ENCODE data around the gene PTPRT. TPM values are rescaled to one million over a fixed set of nuclear protein-coding genes. Genes with fewer than 3 reads are reported as not detected.

PTPRT gene
- total and polyA plus RNA-seq, 2 of the 13 experiments (the other 11 are each of a cell fraction or from before 2014, with no cell fraction given) = under 0.01 to 0.09 TPM

- TF ChIP-seq, protein P1, sequence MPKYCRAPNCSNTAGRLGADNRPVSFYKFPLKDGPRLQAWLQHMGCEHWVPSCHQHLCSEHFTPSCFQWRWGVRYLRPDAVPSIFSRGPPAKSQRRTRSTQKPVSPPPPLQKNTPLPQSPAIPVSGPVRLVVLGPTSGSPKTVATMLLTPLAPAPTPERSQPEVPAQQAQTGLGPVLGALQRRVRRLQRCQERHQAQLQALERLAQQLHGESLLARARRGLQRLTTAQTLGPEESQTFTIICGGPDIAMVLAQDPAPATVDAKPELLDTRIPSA (CRISPR knock-in tag; IDR thresholded peaks at IDR 0.05; ENCODE audit: borderline replicate concordance) = no peak
- TF ChIP-seq NRL (CRISPR knock-in tag; IDR thresholded peaks at IDR 0.05; ENCODE audit: borderline replicate concordance) = no peak
- no peak for TF ChIP-seq FOXK2 (IDR thresholded peaks at IDR 0.05)
Observed at GRCh38 chr20:42441196-42441863, 748.4 kb downstream of the PTPRT start (continued).

GRCh38 chr20:42435230-42435629 is 754.5 kb downstream of the PTPRT start:
- H3K4me2 ChIP-seq (ENCODE audit: low read depth, low read length) = no peak overlapping the region
- no peak overlapping the region for H3K9ac ChIP-seq (ENCODE audit: insufficient read depth, low read depth, low read length)
- FAIRE-seq (no peak), ATAC-seq (no peak), DNase-seq (ENCODE audit: low spot score) (no peak)
- ChIA-PET CTCF (ENCODE audit: low intra/inter-chr PET ratio, low total read pairs) (no interaction called here), POLR2A (no interaction called here)
- TF ChIP-seq, protein P2, sequence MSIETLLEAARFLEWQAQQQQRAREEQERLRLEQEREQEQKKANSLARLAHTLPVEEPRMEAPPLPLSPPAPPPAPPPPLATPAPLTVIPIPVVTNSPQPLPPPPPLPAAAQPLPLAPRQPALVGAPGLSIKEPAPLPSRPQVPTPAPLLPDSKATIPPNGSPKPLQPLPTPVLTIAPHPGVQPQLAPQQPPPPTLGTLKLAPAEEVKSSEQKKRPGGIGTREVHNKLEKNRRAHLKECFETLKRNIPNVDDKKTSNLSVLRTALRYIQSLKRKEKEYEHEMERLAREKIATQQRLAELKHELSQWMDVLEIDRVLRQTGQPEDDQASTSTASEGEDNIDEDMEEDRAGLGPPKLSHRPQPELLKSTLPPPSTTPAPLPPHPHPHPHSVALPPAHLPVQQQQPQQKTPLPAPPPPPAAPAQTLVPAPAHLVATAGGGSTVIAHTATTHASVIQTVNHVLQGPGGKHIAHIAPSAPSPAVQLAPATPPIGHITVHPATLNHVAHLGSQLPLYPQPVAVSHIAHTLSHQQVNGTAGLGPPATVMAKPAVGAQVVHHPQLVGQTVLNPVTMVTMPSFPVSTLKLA (IDR thresholded peaks at IDR 0.05) = no peak
- TF ChIP-seq, protein P3, sequence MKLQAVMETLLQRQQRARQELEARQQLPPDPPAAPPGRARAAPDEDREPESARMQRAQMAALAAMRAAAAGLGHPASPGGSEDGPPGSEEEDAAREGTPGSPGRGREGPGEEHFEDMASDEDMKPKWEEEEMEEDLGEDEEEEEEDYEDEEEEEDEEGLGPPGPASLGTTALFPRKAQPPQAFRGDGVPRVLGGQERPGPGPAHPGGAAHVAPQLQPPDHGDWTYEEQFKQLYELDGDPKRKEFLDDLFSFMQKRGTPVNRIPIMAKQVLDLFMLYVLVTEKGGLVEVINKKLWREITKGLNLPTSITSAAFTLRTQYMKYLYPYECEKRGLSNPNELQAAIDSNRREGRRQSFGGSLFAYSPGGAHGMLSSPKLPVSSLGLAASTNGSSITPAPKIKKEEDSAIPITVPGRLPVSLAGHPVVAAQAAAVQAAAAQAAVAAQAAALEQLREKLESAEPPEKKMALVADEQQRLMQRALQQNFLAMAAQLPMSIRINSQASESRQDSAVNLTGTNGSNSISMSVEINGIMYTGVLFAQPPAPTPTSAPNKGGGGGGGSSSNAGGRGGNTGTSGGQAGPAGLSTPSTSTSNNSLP (IDR thresholded peaks at IDR 0.05; ENCODE audit: low read depth, low read length) = no peak
- no peak for TF ChIP-seq STAT6 (CRISPR knock-in tag; IDR thresholded peaks at IDR 0.05; ENCODE audit: borderline replicate concordance)
- TF ChIP-seq HBP1 (CRISPR knock-in tag; IDR thresholded peaks at IDR 0.05; ENCODE audit: low read depth) = no peak
- no peak for TF ChIP-seq ZNF343 (CRISPR knock-in tag; IDR thresholded peaks at IDR 0.05)
- TF ChIP-seq MBNL3 (CRISPR knock-in tag; conservative IDR thresholded peaks at IDR 0.05) = no peak
- H3K4me3 ChIP-seq (replicated peaks in 1 of 3; ENCODE audit: insufficient read depth in 1 of 3, low read depth in 2 of 3, low read length in 3 of 3) = no peak overlapping the region
- peaks cover 21% of the 10 kb centered on the region for H3K9me3 ChIP-seq (ENCODE audit: low read length)
- no peaks in the 10 kb centered on the region for H3K36me3 ChIP-seq (replicated peaks in 1 of 2; ENCODE audit: control insufficient read depth in 1 of 2, insufficient read depth in 2 of 2, low read length in 2 of 2)
- in situ Hi-C loops (cut with HindIII; ENCODE audit: extremely low pct_ligation_motif_present, low pct_unique_long_range_greater_than_20kb) (no loop called here), intact Hi-C loops (cut with micrococcal nuclease; ENCODE audit: unreplicated experiment) (no loop called here)
- H2AFZ ChIP-seq (ENCODE audit: low read length) = no peak overlapping the region
- BruUV-seq (replicated peaks) = no TSS peak
- no peak overlapping the region for H3K27ac ChIP-seq (ENCODE audit: extremely low read length, insufficient read depth, low read length)
- H3K27me3 ChIP-seq (ENCODE audit: control insufficient read depth in 1 of 2, insufficient read depth in 2 of 2, low read length in 2 of 2) = no peaks in the 10 kb centered on the region
- no peaks in the 10 kb centered on the region for H4K20me1 ChIP-seq (ENCODE audit: insufficient read depth, low read length)
- H3K79me2 ChIP-seq (ENCODE audit: insufficient read depth, low read length) = no peaks in the 10 kb centered on the region
- no peaks in the 10 kb centered on the region for H3K4me1 ChIP-seq (ENCODE audit: insufficient read depth, low read length)
- WGBS (ENCODE audit: low lambda C conversion rate) = 0% methylated on average over 1 of the region's 1 CpG
